ENCODE data around the gene GNA12.
A peak's percentile ranks its signal among the peaks of the same experiment; 100 is the strongest.

Gene GNA12

GRCh38 chr7:2834748-2835441, 9.2 kb downstream of the GNA12 start:
- no peak for DNase-seq

- no peak for DNase-seq
These were observed 10.8 kb downstream of the GNA12 start for GRCh38 chr7:2833083-2833910.

DNA sequence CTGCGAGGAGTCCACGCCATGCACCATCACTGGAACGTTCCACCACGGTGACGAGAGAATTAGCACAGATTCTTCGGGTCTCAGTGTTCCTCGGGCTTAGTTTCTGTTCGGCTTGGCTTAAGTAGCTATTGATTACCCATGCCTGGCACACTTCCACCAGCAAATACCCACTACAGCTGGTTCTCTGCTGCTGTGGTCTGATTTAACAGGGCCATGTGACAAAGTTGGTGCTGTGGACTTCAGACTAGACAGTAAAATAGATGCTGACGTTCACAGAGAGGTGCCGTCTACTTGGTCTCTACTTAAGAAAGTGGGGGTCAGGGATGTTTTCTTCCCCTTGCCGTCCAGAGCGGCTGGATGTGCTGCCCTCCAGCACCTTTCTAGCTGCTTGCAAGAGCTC, 11.6 kb downstream of the GNA12 start:
- DNase-seq = no peak

DNA sequence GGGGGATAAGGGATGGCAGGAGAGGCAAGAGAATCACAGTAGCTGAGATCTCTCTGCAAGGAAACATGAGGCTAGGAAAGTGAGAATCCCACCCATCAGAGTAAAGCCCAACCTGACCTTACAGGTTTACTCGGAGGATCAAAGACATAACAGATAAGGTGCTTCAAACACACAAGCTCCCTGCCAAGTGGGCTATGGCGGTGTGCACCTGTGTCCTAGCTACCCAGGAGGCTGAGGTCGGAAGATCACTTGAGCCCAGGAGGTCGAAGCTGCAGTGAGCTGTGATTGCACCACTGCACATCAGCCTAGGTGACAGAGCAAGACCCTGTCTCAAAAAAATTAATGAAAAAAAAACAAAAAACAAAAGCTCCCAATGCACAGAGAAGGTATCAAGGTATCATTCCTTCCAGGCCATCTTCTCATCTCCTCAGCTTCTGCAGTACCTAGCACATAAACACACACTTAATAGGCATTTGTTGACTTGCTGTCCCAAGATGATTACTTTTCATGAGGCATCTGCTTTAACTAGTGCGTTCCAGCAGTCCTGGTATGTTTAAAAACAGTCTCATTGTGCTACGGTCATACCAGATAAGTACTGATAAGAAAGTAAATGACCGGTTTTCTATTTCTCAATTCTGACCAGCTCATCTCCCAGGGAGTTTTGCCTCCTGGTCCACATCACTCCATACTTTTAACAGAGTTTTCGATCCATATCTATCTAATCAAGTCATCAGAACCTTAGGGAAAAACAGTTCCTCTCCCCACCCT, 13.3 kb downstream of the GNA12 start:
- DNase-seq = peak; percentile 35

DNA sequence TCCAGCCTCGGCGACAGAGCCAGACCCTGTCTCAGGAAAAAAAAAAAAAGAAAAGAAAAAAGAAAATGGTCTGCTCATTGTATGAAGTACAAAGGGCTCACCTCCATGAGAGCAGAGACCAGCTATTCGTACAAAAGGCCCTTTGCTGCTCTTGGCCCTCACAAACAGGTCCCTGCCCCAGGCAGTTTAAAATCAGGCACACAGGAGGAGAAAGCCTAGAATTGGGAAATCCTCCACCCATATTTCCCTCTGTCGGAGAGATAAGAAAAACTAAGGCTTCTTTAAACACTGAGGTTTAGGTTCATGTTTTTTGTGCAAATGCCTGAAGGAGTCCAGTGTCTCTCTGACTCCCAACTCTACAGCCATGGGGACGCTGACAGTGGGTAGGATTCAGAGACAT, 15.1 kb downstream of the GNA12 start:
- no peak for DNase-seq

GRCh38 chr7:2826771-2827170, 17.3 kb downstream of the GNA12 start:
- DNase-seq = peak; percentile 24

- DNase-seq = no peak
These were observed 18.4 kb downstream of the GNA12 start for GRCh38 chr7:2825559-2826227.

DNA sequence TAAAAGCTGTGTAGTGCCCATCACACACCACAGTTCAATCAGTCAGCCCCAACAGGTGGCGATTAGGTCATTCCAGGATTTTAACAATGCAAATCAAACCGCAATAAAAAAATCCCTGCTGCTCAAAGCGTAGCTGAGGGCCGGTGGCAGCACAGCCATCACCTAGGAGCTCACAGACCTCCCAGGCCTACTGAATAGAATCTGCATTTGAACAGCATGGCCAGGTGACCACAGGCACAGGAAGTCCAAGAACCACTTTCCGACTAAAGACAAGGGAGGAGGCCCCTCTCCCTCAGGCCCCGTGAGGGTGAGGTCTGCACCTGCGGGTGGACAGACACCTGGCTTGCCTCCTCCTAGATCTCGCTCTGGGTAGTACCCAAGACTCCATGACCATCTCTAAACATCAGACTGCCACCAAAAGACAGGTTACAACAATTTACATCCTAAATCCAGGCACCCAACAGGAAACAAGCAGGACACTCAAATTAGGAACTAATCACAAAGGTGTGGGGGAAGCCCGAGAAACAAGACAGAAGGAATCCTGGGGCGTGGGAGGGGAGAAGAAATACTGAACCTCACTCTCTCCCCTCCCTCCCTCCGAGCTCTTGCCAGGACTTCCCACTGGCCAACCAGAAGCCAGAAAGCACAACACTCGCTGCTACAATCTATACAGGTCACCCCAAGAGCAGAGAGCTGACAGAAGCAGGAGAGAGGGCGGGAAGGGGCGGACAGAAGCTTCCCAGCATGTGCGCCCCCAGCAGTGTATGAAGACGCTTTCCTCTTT, 19.2 kb downstream of the GNA12 start:
- DNase-seq = no peak

GRCh38 chr7:2824026-2824677, 20.0 kb downstream of the GNA12 start:
- DNase-seq = no peak

- no peak for DNase-seq
These were observed 21.0 kb downstream of the GNA12 start for GRCh38 chr7:2823130-2823529.

DNA sequence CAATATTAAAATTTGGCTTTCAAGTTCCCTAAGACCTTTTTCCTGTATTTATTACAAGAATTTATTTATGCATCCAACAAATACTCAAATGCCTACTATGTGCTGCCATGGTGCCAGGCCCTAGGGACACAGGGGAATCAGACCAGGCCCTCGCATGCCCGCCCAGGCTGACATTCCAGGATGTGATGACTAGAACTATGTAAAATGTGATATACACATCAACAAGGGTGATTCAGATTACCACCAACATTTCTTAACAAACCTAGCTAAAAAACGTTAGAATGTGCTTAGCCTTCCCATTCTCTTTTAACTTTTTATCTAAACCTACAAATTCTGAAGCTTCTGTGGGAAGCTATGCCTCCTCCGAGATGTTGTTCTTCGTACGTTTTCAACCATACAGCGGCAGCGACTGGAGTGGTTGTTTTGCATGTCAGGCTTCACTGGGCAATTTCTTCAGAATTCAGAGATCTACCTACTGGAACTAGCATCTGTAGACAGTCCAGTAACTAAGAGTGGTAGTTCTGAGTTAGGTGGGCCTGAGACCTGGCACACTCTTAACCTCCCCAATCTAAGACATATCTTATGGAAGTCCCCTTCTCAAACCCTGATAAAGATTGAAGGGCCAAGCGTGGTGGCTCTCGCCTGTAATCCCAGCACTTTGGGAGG, 22.1 kb downstream of the GNA12 start:
- DNase-seq = peak; percentile 94

GRCh38 chr7:2821161-2821841, 22.8 kb downstream of the GNA12 start:
- DNase-seq = peak; percentile 93

DNA sequence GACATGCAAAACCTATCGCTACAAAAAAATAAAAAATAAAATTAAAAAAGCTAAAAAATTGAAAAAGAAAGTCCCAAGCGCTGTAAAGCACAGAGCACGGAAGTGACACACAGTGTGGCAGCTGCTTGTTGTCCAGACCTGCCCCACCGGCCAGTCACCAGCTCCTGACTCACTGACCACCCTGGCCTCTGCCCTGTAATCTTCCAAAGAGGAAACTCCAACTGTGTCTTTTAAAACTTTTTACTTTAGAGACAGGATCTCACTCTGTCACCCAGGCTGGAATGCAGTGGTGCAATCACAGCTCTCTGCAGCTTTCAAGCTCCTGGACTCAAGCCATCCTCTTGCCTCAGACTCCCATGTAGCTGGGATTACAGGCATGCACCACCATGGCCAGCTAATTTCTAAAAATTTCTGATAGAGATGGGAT, 23.6 kb downstream of the GNA12 start:
- DNase-seq = peak; percentile 99

DNA sequence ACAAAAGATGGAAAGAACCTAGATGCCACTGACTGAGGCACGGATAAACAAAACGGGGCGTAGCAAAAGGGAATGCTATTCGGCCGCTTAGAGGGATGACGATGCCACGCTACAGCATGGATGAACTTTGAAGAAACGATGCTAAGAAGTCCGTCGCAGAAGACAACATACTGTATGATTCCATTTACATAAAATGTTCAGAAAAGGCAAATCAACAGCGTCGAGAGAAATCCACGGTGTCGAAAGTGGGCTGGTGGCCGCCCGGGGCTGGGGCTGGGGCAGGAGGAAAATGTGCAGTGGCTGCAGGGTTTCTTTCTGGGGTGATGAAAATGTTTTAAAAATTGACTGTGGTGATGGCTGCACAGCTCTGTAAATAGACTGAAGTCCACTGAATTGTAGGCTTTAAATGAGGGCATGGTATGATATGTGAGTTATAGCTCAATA, 24.1 kb downstream of the GNA12 start:
- no peak for DNase-seq

GRCh38 chr7:2819161-2819953, 24.8 kb downstream of the GNA12 start:
- DNase-seq = no peak

- no peak for DNase-seq
These were observed 25.5 kb downstream of the GNA12 start for GRCh38 chr7:2818653-2819052.

DNA sequence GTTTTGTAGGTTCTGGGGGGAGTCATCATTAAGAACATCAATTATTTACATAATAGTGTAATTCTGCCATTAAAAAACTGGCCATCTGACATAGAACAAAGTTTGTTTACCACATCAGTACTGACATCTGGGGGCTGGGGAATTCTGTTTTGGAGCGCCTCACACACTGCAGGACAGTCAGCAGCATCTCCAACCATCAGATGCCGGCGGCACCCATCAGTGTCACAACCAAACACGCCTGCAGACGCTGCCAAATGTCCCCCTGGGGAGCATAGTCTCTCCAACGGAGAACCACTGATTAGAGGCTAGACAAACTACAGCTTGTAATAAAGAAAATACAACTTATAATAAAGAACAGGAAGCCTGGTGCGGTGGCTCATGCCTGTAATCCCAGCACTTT, 26.0 kb downstream of the GNA12 start:
- no peak for DNase-seq

DNA sequence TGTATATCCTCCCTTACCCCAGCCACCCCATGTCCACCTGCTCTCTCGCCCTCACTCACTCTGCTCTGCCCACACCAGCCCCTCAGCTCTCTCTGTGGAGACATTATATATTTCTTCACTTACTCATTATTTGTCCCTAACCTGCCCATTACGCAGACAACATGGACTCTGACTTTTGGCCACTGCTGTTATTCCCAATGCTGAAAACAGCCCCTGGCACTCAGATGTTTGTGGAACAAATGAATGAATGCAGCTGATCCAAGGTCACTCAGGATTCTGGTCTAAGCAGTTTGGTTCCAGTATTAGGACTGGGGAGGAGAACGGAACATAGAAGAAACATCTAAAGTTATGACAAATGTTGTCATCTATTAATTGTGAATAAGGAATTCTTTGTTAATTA, 26.7 kb downstream of the GNA12 start:
- no peak for DNase-seq

DNA sequence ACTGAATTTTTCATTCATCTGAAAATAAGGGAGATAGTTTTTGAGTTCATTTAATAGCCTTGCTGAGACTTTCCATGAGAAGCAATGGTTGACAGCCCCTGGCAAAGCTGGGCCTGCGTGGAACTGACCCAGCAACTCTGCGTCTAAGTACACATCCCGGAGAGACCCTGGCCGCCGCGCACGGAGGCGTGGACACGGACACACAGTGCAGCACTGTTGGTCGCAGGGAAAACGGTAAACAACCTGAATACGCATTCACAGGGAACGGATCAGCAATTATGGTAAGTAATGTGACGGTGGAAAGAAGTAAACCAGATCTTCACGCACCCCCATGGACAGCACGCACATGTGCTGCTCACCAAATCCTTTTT, 28.2 kb downstream of the GNA12 start:
- no peak for DNase-seq
